ENCODE results near the gene CLUH.

DNA sequence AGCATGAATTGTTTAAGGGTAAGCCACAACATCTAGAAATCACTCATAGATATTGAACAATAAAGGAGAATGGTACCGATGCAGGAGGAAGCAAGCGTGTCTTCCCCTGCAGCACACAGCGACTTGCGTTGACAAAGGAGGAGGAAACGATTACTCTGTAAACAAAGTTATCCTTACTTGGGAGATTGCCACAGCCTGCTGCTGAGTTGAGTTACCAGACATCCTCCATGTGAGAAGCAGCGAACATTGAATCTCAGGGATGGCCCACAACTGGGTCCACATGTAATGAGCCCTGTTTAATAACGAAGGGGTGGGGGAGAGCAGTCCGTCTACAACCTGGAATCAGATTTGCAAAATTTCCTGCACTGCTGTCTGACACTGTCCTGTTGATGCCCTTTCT is 27.7 kb downstream of the CLUH start:
- TF ChIP-seq, protein P1, sequence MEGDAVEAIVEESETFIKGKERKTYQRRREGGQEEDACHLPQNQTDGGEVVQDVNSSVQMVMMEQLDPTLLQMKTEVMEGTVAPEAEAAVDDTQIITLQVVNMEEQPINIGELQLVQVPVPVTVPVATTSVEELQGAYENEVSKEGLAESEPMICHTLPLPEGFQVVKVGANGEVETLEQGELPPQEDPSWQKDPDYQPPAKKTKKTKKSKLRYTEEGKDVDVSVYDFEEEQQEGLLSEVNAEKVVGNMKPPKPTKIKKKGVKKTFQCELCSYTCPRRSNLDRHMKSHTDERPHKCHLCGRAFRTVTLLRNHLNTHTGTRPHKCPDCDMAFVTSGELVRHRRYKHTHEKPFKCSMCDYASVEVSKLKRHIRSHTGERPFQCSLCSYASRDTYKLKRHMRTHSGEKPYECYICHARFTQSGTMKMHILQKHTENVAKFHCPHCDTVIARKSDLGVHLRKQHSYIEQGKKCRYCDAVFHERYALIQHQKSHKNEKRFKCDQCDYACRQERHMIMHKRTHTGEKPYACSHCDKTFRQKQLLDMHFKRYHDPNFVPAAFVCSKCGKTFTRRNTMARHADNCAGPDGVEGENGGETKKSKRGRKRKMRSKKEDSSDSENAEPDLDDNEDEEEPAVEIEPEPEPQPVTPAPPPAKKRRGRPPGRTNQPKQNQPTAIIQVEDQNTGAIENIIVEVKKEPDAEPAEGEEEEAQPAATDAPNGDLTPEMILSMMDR (conservative IDR thresholded peaks at IDR 0.05; ENCODE audit: low read length): no peak
- TF ChIP-seq EZH2phosphoT487 (IDR thresholded peaks at IDR 0.05; ENCODE audit: borderline replicate concordance): no peak
